ENCODE data around the gene ITSN2.

ITSN2 gene

GRCh38 chr2:24237313-24237712, 123.0 kb downstream of the ITSN2 start:
- Histone ChIP-seq H3K27ac (no peak overlapping the region), H3K4me3 (no peak overlapping the region)
- no peak for DNase-seq (ENCODE audit: low spot score)
- TF ChIP-seq CTCF (IDR thresholded peaks at IDR 0.05) = no peak

- TF ChIP-seq CTCF (IDR thresholded peaks at IDR 0.05) = no peak
- Histone ChIP-seq H3K27ac (no peak overlapping the region), H3K4me3 (no peak overlapping the region)
- no peak for DNase-seq (ENCODE audit: low spot score)
Measured at GRCh38 chr2:24233321-24233720, 127.0 kb downstream of the ITSN2 start.

- Histone ChIP-seq H3K27ac (no peak overlapping the region), H3K4me3 (no peak overlapping the region)
- TF ChIP-seq CTCF (IDR thresholded peaks at IDR 0.05) = no peak
- DNase-seq (ENCODE audit: low spot score) = no peak
Measured at GRCh38 chr2:24231461-24231881, 128.9 kb downstream of the ITSN2 start.

GRCh38 chr2:24228470-24228869, 131.9 kb downstream of the ITSN2 start:
- TF ChIP-seq CTCF (IDR thresholded peaks at IDR 0.05) = no peak
- H3K27ac ChIP-seq = no peak overlapping the region
- no peak overlapping the region for H3K4me3 ChIP-seq
- no peak for DNase-seq (ENCODE audit: low spot score)

GRCh38 chr2:24225499-24226242, 134.7 kb downstream of the ITSN2 start:
- DNase-seq (ENCODE audit: low spot score) = no peak
- no peak for TF ChIP-seq CTCF (IDR thresholded peaks at IDR 0.05)
- H3K27ac ChIP-seq = no peak overlapping the region
- H3K4me3 ChIP-seq = no peak overlapping the region

GRCh38 chr2:24222946-24223345, 137.4 kb downstream of the ITSN2 start:
- no peak for TF ChIP-seq CTCF (IDR thresholded peaks at IDR 0.05)
- no peak for DNase-seq (ENCODE audit: low spot score)
- H3K4me3 ChIP-seq = no peak overlapping the region
- no peak overlapping the region for H3K27ac ChIP-seq

- H3K4me3 ChIP-seq = no peak overlapping the region
Measured at GRCh38 chr2:24221343-24222050, 138.8 kb downstream of the ITSN2 start.

More at GRCh38 chr2:24221343-24222050, 138.8 kb downstream of the ITSN2 start:
- DNase-seq (ENCODE audit: low spot score) = no peak
- no peak for TF ChIP-seq CTCF (IDR thresholded peaks at IDR 0.05)
- no peak overlapping the region for H3K27ac ChIP-seq
